GM19023 (cell line): ENCODE data around the gene TPD52L1.
"Not testable (repeated sequence)": the region's sequence is repeated elsewhere in the genome, so short reads cannot be mapped to it uniquely, and the experiment has no call there.

Experiments
- ATAC-seq: cut with Tn5 transposase; IDR thresholded peaks from one replicate; pipeline ENCODE4 v1.9.1; 2021; ENCODE audit warnings: mild to moderate bottlenecking, moderate library complexity; ENCODE audit not compliant: unreplicated experiment

Gene TPD52L1

DNA sequence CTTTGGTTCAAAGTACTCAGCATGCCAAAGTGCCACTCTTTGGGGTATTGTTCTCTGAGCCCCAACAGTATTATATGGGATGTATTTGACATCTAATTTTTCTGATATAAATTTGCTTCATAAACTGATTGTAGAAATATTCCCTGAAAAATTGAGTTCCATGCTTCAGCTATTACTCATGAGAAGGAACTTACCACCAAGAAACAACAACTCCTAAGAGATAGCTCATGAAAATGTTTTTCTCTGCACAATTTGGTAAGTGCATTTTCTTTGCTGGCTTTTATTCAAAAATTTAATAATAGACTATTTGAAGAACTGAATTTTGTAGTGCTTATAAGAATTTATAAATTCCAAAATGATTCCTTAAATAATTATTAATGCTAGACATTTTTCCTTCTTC, 12.8 kb upstream of the TPD52L1 start:
- ATAC-seq, result no peak

DNA sequence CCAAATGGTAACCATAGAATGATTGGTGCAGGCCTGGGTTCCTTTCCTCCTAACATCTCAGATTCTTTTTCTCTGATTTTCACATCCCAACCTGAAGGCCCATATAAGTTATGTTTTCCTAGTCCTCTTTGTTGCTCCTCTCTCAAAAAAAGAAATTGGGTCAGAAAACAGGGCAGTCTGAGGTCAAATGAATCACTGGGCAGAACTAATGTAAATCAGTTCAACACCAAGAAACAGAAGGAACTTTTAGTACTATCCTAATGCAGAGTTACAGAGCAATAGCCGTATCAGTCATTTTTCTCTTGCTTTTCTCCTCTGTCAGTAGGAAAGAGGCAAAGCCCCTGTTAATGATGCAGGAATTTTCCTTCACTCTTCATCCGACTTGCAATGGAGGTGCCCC, 11.0 kb upstream of the TPD52L1 start:
- no peak for ATAC-seq

DNA sequence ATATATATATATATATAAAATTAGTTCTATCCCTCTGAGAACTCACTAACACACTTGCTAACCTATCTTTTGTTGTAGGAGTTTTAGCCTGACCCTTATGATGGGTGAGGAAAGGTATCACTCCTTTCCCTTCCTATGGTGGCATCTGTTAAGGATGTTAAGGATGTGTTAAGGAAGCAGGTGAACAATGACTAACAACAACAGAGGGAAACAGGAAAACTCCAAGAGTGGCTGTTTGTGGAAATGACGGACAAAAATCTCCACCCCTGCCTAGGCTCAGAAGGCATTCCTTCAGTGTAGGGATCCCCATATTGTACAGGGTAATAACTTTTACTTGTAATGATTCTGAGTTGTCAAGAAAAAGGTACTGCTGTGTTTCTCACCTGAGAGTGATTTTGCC, 8.8 kb upstream of the TPD52L1 start:
- no peak for ATAC-seq

DNA sequence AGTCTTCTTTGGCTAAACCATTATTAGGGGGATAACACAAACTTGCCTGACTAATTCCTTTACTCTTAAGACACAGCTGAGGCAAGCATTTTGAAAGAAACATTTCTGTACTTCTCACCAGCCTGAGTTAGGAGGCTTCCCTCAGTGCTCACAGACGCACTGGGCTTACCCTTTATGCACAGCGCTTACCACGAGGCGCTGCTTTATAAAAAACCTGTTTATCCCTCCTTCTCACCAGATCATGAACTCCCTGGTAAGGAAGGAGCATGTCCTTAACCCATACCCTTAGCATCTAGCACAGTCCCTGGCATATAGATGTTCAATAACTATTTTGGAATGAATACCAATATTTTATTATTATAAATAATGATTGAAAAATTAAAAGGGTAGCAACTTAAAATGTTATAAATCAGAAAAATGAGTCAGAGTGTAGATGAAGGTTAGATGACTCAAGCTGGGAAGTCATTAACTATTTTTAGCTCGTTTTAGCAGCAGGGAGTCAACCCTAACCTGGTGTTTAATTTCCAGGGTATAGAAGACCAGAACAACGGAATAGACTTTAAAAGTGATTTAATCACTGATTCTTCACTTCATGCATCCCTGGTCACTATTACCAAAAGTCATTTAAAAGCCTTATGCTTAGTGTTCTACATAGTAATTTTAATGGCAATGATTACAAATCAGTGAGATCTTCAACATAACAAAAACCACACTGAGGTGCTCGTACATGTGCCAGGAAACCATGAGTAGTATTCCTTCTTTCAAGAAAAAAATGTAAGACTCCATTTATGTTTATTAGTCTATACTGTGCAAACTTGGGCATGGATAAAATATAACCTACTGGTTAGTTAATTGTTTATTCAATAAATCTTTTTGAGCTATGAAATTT, 4.1 kb upstream of the TPD52L1 start:
- ATAC-seq, result no peak

DNA sequence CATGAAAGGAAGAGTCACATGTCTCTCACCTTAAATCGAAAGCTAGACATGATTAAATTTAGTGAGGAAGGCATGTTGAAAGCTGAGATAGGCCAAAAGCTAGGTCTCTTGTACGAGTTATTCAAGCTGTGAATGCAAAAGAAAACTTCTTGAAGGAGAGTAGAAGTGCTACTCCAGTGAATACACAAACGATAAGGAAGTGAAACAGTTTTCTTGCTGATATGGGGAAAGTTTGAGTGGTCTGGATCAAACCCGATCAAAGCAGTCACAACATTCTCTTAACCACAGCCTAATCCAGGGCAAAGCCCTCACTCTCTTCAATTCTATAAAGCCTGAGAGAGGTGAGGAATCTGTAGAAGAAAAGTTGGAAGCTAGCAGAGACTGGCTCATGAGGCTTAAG, 1.9 kb upstream of the TPD52L1 start:
- ATAC-seq, result no peak

DNA sequence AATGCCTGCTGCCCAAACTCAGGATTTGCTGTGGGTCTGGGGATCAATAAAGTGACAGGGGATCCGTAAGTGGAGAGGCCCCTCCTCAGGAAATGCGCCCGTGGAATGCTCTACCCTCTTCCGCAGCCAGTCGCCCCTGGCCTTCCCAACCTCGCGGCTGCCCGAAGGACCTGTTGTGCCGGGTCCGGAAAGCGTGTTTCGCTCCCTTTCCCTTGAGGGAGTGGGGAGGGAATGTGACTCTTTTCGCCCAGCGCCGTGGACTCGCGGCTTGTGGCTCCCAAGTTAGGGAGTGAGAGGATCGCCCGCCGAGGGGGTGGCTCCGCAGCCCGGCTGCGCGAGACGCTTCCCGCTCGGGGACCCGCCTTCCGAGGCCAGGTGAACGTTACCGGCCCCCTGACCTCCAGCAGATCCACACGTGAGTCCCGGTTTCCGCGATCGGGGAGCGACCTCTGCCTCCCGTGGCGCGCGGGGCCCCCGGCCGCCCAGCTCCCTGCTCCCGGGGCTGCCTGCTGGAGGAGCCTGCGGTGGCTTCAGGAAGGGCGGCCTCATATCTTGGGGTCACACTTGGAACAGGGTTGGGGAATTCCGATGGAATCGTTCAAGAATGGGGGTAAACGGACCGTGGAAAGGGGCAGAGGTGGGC, 666 bp downstream of the TPD52L1 start:
- ATAC-seq, result no peak

DNA sequence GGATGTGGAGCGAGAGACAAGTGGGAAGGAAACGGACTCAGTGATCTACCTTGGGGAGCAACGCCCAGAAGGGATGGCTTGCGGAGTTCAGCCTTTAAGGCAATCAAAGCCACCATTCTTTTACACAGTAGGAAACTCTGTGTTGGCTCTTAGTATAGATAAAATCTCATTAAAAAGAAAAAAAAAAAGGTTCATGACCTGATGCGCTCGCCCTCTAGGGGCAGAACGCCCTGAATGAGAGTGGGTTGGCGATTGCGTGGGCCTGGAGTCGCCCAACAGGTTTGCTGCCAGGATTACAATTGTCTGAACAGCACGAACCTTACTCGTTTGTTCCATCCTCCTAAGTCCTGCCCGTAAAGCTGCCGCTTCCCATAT, 1.2 kb downstream of the TPD52L1 start:
- ATAC-seq, result no peak

DNA sequence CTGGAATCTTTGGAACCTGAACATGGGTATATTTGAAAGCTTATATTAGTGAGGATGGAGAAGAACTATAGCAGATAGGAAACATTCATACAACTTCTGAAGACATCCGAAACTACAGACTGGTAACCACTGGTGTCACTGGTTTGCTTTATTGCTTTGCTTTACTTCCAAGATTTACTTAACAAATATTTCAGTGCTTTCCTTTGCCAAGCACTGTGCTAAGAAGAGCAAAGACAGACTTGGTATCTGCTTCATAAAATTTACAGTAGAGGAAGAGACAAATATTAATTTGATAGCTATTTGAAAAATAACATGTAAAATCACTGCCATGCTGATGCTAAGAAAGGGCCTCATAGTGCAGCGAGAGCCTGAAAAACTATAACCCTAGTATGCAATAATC, 1.8 kb downstream of the TPD52L1 start:
- no peak for ATAC-seq

DNA sequence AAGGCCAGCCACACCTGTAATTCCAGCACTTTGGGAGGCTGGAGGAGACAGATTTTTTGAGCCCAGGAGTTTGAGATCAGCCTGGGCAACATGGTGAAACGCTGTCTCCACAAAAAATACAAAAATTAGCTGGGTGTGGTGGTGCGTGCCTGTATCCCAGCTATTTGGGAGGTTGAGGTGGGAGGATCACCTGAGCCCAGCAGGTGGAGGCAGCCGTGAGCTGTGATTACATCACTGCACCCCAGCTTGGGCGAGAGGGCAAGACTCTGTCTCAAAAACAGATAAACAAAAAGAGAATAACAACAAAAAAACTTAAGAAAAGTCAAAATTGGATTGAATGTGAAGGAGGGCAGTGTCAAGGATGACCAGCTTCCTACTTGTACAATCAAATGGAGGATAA, 2.9 kb downstream of the TPD52L1 start:
- ATAC-seq, result no peak

DNA sequence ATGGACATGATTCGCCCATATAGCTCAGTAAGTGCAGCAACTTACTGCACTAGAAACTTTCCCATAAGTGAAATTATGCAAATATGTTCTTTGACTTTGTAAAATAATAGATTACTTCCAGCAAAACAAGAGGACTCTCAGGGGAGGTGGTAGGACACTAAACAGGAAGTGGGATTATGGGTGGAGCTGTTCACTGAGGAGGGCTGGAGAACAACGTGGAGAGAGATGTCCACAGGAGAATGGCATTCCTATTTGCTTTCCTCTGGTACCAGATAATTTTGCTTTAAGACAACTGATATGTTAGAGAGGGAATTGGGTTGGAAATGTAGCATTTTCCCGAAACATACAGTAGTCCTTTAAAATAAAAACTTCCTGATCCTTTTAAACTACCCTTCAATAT, 3.7 kb downstream of the TPD52L1 start:
- ATAC-seq, result no peak

DNA sequence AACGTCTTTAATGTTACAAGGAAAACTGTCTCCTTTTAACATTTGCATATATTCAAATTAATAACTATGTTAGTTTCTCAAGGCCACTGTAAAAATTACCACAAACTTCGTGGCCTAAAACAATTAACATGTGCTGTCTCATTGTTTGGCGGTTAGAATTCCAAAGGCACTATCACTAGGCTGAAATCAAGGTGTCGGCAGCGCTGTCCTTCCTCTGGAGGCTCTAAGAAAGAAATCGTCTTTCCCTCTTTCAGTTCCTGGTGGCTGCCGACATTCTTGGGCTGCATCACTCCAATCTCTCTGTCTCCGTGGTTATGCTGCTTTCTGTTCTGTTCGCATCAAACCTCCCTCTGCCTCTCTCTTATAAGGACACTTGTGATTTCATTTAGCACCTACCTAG, 4.2 kb downstream of the TPD52L1 start:
- no peak for ATAC-seq

DNA sequence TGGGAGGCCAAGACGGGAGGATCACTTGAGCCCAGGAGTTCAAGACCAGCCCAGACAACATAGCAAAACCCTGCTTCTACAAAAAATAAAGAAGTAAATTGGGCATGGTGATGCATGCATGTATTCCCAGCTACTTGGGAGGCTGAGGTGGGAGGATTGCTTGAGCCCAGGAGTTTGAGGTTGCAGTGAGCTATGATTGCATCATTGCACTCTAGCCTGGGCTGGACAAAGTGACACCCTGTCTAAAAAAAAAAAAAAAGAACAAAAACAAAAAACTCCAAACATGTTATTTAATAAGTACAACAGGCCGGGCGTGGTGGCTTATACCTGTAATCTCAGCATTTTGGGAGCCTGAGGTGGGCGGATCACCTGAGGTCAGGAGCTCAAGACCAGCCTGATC, 9.8 kb downstream of the TPD52L1 start:
- ATAC-seq, result not testable (repeated sequence)

DNA sequence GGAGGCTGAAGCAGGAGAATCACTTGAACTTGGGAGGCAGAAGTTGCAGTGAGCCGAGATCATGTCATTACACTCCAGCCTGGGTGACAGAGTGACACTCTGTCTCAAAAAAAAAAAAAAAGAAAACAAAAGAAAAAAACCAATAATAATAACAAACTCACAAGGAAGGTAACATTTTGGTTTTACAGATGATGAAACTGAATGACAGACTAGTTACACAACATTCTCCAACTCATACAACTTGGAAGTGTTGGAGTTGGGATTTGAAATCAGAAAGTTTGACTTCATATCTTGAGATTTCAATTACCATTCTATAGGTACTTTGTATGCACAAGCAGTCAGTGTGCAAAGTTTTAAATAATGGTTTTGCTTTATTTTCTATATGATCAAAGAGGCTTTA, 10.2 kb downstream of the TPD52L1 start:
- no peak for ATAC-seq

DNA sequence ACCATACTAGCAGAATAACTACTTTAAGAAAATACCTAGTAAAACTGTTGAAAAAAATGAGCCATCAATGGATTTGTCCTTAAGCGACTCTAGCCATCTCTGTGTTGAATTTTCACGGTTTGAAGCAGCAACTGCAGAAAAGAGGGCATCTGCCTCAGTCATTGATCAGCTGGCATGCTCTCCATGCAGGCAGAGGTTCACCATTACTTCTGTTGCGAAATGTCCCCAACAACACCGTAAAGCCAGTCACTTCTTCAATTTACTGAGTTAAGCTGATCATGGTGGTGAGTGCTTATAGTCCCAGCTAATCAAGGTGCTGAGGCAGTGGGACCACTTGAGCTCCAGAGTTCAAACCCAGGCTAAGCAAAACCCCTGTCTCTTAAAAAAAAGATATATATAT, 11.1 kb downstream of the TPD52L1 start:
- no peak for ATAC-seq

DNA sequence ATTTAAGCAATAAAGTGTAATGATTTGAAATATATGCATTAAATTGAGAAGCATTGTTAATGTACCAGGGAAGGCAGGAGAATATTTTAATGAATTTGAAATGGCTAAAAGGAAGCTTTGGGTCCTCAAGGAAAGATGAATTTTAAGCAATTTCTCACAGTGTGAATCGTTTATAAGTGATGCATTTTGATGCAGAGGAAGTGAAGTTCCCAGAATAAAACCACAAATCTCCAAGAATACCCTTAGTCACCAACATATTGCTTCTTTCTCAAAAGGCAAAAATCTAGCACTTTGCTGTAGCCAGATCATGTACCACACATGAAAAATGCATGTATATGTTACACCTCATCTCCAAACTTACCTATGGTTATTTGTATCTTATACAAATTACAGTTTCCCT, 11.7 kb downstream of the TPD52L1 start:
- no peak for ATAC-seq

DNA sequence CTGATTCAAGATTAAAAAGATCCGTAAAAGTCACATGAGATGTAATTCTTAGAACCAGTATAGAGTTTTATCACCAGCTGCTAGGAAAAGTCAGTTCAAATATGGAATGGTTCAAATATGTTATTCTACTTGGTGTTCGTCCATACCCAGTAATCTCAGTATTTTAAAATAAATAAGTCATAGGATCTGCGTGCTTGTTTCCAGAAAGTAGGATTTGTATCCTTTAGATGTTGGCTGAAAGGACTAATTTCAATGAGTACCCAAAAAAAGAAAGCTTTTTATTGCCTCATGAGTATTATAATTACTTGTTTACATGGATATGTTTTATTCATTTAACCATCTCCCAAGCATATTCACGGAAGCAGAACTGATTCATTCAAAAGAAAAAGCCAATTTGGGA, 12.2 kb downstream of the TPD52L1 start:
- ATAC-seq, result no peak

DNA sequence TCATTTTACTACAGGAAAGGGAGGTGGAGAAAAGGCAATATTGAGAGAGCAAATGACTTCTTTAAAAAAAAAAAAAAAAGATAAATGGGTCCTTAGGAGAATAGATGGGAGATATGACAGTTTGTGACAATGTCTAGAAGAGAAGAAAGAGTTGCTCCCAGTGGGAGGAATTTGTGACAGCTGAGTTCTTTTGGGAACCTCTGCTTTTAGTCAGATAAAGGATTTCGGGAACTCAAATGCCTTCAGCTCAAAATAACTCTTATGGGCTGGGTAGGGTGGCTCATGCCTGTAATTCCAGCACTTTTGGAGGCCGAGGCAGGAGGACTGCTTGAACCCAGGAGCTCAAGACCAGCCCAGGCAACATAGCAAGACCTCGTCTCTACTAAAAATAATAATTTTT, 13.1 kb downstream of the TPD52L1 start:
- ATAC-seq, result no peak

DNA sequence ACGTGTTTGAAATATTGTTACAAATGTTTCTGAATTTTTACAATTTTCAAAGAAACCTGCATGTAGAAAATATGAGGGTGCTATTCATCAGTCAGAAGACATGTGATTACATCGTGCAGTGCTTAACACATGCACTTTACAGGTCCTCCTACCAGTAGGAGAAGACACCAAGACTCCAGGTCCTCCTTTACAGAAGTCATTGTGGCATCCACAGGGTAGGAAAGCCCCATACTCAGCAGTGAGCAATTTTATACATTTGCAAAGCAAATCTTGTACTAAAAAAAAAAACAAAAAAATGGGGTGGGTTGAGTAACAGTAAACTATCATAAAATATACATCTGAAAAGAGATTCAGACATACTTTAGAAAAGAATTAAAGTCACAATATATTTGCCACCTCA, 14.0 kb downstream of the TPD52L1 start:
- no peak for ATAC-seq

DNA sequence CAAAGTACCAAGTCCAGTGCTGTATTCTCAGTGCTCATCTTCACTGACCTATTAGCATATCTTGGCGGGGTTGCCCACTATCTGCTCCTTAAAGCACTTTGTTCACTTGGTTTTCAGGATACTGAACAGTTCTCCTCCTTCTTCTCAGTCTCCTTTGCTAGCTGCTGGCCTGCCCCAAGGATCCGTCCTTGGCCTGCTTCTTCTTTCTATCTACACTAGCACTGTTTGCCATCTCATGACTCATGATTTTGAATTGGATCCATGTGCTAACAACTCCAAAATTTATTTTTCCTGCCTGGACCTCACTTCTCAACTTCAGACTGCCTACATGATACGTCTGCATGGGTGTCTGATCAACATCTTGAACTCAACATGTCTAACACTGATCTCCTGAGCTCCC, 15.5 kb downstream of the TPD52L1 start:
- ATAC-seq, result no peak

DNA sequence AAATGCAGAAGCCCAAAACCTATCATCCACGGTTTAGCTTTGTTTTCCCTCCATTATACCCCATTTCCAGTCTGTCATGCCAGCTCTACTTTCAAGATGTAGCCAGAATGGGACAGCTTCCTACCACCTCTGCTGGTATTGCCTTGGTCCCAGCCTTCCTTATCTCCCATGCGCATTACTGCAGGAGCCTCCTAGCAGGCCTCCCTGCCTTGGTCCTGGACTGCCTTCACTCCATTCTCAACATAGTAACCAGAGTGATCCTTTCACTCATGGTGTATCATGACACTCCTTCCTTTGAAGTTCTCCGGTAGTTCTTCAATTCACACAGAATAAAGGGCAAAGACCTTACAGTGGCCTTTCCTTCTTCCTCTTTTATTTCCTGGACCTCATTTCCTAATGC, 15.9 kb downstream of the TPD52L1 start:
- ATAC-seq, result no peak

DNA sequence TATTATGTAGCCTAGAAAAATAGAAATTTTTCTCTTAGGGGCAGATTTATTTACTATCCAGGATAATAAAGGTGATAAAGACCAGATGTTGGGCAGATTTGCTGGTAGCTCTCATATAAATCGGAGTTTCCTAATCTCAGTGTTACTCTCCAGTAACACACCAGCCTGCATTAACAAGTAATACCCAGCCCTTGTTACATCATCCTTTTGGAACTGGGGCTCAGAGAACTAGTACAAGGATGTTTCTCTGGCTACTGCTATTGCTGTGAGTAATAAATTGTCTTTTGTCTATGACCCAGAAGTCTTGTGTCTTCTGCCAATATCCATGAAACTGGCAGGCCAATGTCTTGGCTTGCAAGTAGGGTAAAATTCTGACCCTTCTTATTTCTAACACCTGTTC, 16.8 kb downstream of the TPD52L1 start:
- ATAC-seq, result no peak

DNA sequence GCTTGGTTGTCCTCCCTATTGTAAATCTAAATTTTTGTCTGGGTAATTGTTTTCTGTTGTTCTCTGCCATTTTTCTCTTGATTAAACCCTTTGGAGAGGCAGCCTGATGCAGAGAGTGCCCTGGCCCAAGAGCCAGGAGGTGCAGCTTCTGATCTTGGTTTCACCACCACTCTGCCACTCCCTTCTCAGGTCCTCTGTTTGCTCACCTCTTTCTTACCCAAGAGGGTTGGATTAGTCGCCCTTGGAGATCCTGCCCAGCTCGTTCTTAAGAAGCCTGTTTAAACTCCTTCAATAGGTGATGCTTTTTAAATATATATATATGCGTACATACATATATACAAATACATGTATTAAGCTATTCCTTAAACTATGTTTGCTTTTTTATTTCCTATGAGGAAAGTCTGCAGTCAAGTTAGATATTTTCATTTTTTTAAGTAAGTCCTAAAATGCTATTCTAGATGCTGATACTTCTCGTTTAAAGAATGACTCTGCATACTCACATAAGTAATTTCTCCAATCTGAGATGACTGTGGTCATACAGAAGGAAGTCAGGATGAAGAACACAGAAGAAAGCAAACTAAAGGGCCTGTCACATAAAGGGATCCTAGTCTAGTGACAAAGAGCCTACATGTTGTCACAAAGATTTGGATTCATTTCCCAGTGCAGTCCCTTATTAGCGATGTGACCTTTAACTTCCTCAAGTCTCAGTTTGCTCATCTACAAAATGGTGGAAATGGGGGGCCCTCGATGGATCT, 19.9 kb downstream of the TPD52L1 start:
- ATAC-seq, result no peak
